OCI-LY3 (cell line): ENCODE measurements around the gene ATG16L2.
A peak's percentile ranks its signal among the peaks of the same experiment; 100 is the strongest.
"Not testable (repeated sequence)": the region's sequence is repeated elsewhere in the genome, so short reads cannot be mapped to it uniquely, and the experiment has no call there.

Experiments used
- H2AFZ ChIP-seq: fragments of 200-600, 300-600 bp; shearing (Covaris generic); 2 replicates; pipeline ENCODE4 v1.6.0; 2014; ENCODE audit warnings: antibody characterized with exemption, low read depth, low read length
- H3K27ac ChIP-seq: fragments of 200-600, 300-600 bp; sonication (generic); 2 replicates; pipeline ENCODE4 v1.5.1; 2014; ENCODE audit warnings: mild to moderate bottlenecking, low read length, moderate library complexity, mixed read lengths
- H3K27me3 ChIP-seq: fragments of 200-600, 300-600 bp; sonication (generic); 2 replicates; pipeline ENCODE4 v1.6.1; 2014; ENCODE audit warnings: low read depth, low read length, mixed read lengths
- H3K36me3 ChIP-seq: fragments of 200-600, 300-600 bp; sonication (generic); replicated peaks from 2 replicates; pipeline ENCODE3; 2014; ENCODE audit warnings: low read depth, low read length, mixed read lengths
- H3K4me1 ChIP-seq: fragments of 300-600, 200-600 bp; sonication (generic); 2 replicates; pipeline ENCODE4 v1.6.1; 2014; ENCODE audit warnings: low read length, mixed read lengths
- H3K4me2 ChIP-seq: fragments of 200-600, 300-600 bp; sonication (generic); 2 replicates; pipeline ENCODE4 v1.6.1; 2014; ENCODE audit warnings: low read length, mixed read lengths
- H3K4me3 ChIP-seq: fragments of 300-600, 200-600 bp; sonication (generic); 2 replicates; pipeline ENCODE4 v1.5.1; 2014; ENCODE audit warnings: antibody characterized with exemption, mild to moderate bottlenecking, low read length, moderate library complexity
- H3K79me2 ChIP-seq: fragments of 300-600, 200-600 bp; shearing (Covaris generic); 2 replicates; pipeline ENCODE4 v1.6.1; 2014; ENCODE audit warnings: mild to moderate bottlenecking, low read length, mixed read lengths
- H3K9ac ChIP-seq: fragments of 300-600, 200-600 bp; shearing (Covaris generic); 2 replicates; pipeline ENCODE4 v1.6.0; 2014; ENCODE audit warnings: mild to moderate bottlenecking, low read length, moderate library complexity
- H3K9me3 ChIP-seq: fragments of 200-600, 300-600 bp; shearing (Covaris generic); 2 replicates; pipeline ENCODE4 v1.6.1; 2014; ENCODE audit warnings: low read length, mixed read lengths; ENCODE audit not compliant: insufficient read depth
- H4K20me1 ChIP-seq: fragments of 200-600, 300-600 bp; sonication (generic); 2 replicates; pipeline ENCODE4 v1.6.1; 2016; ENCODE audit warnings: low read length, mixed read lengths; ENCODE audit not compliant: insufficient read depth
- CTCF ChIP-seq: fragments of 200-600, 300-600 bp; sonication (generic); IDR thresholded peaks from 2 replicates; pipeline ENCODE4 v1.5.1; 2014; ENCODE audit warnings: antibody characterized with exemption, low read length, low read depth
- EZH2phosphoT487 ChIP-seq: fragments of 200-600 bp; shearing (Covaris generic); IDR thresholded peaks from 2 replicates; pipeline ENCODE4 v1.6.1; 2018; ENCODE audit warnings: antibody characterized with exemption, mixed run types, low read depth

The ATG16L2 gene

GRCh38 chr11:72826942-72827480 lies 12.8 kb downstream of the ATG16L2 start:
- H3K79me2 ChIP-seq: no peaks in the 10 kb centered on the region
- H3K4me1 ChIP-seq: peaks cover 22% of the 10 kb centered on the region
- H4K20me1 ChIP-seq: peaks cover 28% of the 10 kb centered on the region
- no peaks in the 10 kb centered on the region for H3K27me3 ChIP-seq
- H3K27ac ChIP-seq: peak overlapping the region; percentile 41; the same call in 1 of the 2 replicates
- H2AFZ ChIP-seq: no peak overlapping the region
- H3K36me3 ChIP-seq: peaks cover 42% of the 10 kb centered on the region
- no peak overlapping the region for H3K4me2 ChIP-seq
- H3K4me3 ChIP-seq: no peak overlapping the region
- TF ChIP-seq CTCF: no peak
- no peak for TF ChIP-seq EZH2phosphoT487
- H3K9me3 ChIP-seq: no peaks in the 10 kb centered on the region
- no peak overlapping the region for H3K9ac ChIP-seq

GRCh38 chr11:72827656-72828055 lies 13.4 kb downstream of the ATG16L2 start:
- H3K4me2 ChIP-seq, H3K27me3 ChIP-seq, H3K9ac ChIP-seq, H3K79me2 ChIP-seq, H3K9me3 ChIP-seq, H3K4me3 ChIP-seq, H3K27ac ChIP-seq, H2AFZ ChIP-seq: not testable (repeated sequence)
- H3K4me1 ChIP-seq: peaks cover 18% of the 10 kb centered on the region
- H3K36me3 ChIP-seq: peaks cover 48% of the 10 kb centered on the region
- H4K20me1 ChIP-seq: peaks cover 32% of the 10 kb centered on the region

- Histone ChIP-seq H3K4me3 (no peak overlapping the region), H3K9ac (no peak overlapping the region)
Measured at GRCh38 chr11:72828081-72828567, 13.9 kb downstream of the ATG16L2 start.

GRCh38 chr11:72828692-72829101 lies 14.5 kb downstream of the ATG16L2 start:
- H3K4me2 ChIP-seq: no peak overlapping the region
- H3K36me3 ChIP-seq: peaks cover 56% of the 10 kb centered on the region
- H3K27ac ChIP-seq: no peak overlapping the region
- no peak overlapping the region for H2AFZ ChIP-seq
- no peak overlapping the region for H3K9ac ChIP-seq
- no peak overlapping the region for H3K4me3 ChIP-seq
- no peaks in the 10 kb centered on the region for H3K27me3 ChIP-seq
- H4K20me1 ChIP-seq: peaks cover 32% of the 10 kb centered on the region
- no peaks in the 10 kb centered on the region for H3K79me2 ChIP-seq
- H3K9me3 ChIP-seq: no peaks in the 10 kb centered on the region
- no peak for TF ChIP-seq CTCF
- TF ChIP-seq EZH2phosphoT487: no peak
- H3K4me1 ChIP-seq: peaks cover 13% of the 10 kb centered on the region

More at GRCh38 chr11:72828081-72828567, 13.9 kb downstream of the ATG16L2 start:
- no peak overlapping the region for H3K27ac ChIP-seq
- TF ChIP-seq CTCF (no peak), EZH2phosphoT487 (no peak)
- no peaks in the 10 kb centered on the region for H3K27me3 ChIP-seq
- no peak overlapping the region for H3K4me2 ChIP-seq
- H3K79me2 ChIP-seq: no peaks in the 10 kb centered on the region
- no peaks in the 10 kb centered on the region for H3K9me3 ChIP-seq
- H2AFZ ChIP-seq: no peak overlapping the region
- peaks cover 53% of the 10 kb centered on the region for H3K36me3 ChIP-seq
- H3K4me1 ChIP-seq: peaks cover 13% of the 10 kb centered on the region
- H4K20me1 ChIP-seq: peaks cover 32% of the 10 kb centered on the region
